ENCODE measurements around the gene TMPRSS11E. TPM values are rescaled to one million over a fixed set of nuclear protein-coding genes. Genes with fewer than 3 reads are reported as not detected.
"Not testable (repeated sequence)": the region's sequence is repeated elsewhere in the genome, so short reads cannot be mapped to it uniquely, and the experiment has no call there.

TMPRSS11E gene
- total RNA-seq, 6 donors from 2014 or later = not detected

DNA sequence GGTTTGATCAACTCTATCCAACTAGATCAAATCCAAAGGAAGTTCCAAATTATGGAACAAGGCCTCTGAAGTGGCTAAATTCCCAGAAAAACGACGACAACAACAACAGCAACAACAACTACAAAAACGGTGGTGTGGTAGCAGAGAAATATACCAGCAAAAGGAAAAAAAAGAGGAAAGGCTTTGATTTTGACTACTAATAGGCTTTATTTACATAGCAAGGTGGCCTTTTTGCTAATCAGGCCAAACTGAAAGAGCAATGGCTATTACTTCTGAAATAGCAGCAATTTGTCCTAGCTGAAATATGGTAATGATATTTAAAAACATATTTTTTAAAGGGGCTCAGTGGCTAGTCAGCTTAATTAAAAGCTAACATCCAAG, 40.8 kb upstream of the TMPRSS11E start:
- H3K4me1 ChIP-seq = no peaks in the 10 kb centered on the region
- WGBS, 2 donors = 49 to 52% methylated on average over 3 of the region's 3 CpGs
- H3K27ac ChIP-seq = no peak overlapping the region
- H3K27me3 ChIP-seq = no peaks in the 10 kb centered on the region
- ATAC-seq (ENCODE audit: low FRiP score in 2 of 2) (no peak), DNase-seq (no peak)
- H3K9me3 ChIP-seq = no peaks in the 10 kb centered on the region
- no peak overlapping the region for H3K4me3 ChIP-seq
- TF ChIP-seq POLR2AphosphoS5 (IDR thresholded peaks at IDR 0.05) = no peak
- TF ChIP-seq, protein P1, sequence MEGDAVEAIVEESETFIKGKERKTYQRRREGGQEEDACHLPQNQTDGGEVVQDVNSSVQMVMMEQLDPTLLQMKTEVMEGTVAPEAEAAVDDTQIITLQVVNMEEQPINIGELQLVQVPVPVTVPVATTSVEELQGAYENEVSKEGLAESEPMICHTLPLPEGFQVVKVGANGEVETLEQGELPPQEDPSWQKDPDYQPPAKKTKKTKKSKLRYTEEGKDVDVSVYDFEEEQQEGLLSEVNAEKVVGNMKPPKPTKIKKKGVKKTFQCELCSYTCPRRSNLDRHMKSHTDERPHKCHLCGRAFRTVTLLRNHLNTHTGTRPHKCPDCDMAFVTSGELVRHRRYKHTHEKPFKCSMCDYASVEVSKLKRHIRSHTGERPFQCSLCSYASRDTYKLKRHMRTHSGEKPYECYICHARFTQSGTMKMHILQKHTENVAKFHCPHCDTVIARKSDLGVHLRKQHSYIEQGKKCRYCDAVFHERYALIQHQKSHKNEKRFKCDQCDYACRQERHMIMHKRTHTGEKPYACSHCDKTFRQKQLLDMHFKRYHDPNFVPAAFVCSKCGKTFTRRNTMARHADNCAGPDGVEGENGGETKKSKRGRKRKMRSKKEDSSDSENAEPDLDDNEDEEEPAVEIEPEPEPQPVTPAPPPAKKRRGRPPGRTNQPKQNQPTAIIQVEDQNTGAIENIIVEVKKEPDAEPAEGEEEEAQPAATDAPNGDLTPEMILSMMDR (IDR thresholded peaks at IDR 0.05) = no peak
- H3K36me3 ChIP-seq = no peaks in the 10 kb centered on the region

DNA sequence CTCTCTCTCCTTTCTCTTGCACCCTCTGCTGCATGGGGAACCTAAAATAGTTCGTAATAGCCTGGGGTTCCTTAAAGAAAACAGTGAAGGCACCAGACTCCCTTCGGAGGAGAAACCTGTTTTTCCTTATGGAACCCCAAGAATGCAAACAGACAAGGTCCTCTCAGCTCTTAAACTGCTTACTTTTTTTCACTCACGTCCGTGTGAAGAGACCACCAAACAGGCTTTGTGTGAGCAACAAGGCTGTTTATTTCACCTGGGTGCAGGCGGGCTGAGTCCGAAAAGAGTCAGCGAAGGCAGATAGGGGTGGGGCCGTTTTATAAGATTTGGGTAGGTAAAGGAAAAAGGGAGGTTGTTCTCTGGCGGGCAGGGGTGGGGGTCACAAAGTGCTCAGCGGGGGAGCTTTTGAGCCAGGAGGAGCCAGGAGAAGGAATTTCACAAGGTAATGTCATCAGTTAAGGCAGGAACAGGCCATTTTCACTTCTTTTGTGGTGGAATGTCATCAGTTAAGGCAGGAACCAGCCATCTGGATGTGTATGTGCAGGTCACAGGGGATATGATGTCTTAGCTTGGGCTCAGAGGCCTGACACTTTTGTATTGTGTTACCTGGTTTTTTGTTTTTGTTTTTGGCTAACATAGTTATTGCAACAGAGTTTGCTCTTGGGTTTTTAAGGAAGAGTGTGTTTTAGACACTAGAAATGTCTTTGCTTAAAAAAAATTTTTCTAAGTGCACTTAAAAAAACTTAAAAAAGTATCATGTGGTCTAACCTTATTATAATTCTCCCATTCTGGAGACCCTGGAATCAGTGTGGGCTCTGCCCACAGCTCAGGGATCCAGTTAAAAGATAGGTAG, 40.0 kb upstream of the TMPRSS11E start:
- H3K4me1 ChIP-seq; DNase-seq; H3K27me3 ChIP-seq; H3K27ac ChIP-seq; H3K4me3 ChIP-seq; H3K36me3 ChIP-seq; ATAC-seq (ENCODE audit: low FRiP score in 2 of 2); H3K9me3 ChIP-seq: not testable (repeated sequence)
- WGBS, 2 donors = 59 to 61% methylated on average over 10 of the region's 10 CpGs

DNA sequence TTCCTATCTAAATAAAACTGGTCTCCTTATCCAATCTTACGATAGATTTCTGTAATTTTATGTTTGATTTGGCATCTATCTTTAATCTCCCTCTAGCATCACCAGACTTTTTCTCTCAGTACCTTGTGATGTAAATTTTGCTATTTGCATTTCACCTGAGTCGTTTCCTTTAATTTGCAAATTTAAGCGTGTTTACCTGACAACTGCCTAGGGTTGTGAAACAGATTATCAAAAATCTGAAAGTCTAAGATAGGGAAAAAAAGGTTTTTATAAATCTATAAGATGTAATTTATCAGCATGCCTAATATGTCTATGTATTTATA, 39.4 kb upstream of the TMPRSS11E start:
- Histone ChIP-seq H3K27ac (no peak overlapping the region), H3K27me3 (no peaks in the 10 kb centered on the region), H3K36me3 (no peaks in the 10 kb centered on the region), H3K9me3 (no peaks in the 10 kb centered on the region), H3K4me3 (no peak overlapping the region), H3K4me1 (no peaks in the 10 kb centered on the region)
- TF ChIP-seq, protein P1 (IDR thresholded peaks at IDR 0.05) = no peak
- no peak for TF ChIP-seq EP300 (IDR thresholded peaks at IDR 0.05)
- no peak for TF ChIP-seq POLR2A (IDR thresholded peaks at IDR 0.05)
- no peak for TF ChIP-seq POLR2AphosphoS5 (IDR thresholded peaks at IDR 0.05)
- WGBS, 2 donors = 59 to 64% methylated on average over 3 of the region's 3 CpGs
- DNase-seq (no peak), ATAC-seq (ENCODE audit: low FRiP score in 2 of 2) (no peak)

DNA sequence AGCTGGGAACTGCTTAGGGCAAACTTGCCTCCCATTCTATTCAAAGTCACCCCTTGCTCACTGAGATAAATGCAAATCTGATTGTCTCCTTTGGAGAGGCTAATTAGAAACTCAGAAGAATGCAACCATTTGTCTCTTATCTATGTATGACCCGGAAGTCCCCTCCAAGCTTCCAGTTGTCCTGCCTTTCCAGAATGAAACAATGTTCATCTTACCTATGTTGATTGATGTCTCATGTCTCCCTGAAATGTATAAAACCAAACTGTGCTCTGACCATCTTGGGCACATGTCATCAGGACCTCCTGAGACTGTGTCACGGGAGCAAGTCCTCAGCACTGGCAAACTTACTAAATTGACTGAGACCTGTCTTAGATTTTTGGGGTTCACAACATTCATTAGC, 37.1 kb upstream of the TMPRSS11E start:
- Histone ChIP-seq H3K36me3 (no peaks in the 10 kb centered on the region), H3K27ac (no peak overlapping the region), H3K9me3 (no peaks in the 10 kb centered on the region), H3K27me3 (no peaks in the 10 kb centered on the region), H3K4me3 (no peak overlapping the region), H3K4me1 (no peaks in the 10 kb centered on the region)
- ATAC-seq (ENCODE audit: low FRiP score in 2 of 2) = no peak
- 87 to 88% methylated on average over 2 of the region's 2 CpGs for WGBS, 2 donors
- no peak for TF ChIP-seq POLR2A (IDR thresholded peaks at IDR 0.05)
- no peak for TF ChIP-seq EP300 (IDR thresholded peaks at IDR 0.05)
- TF ChIP-seq, protein P1 (IDR thresholded peaks at IDR 0.05) = no peak
- TF ChIP-seq POLR2AphosphoS5 (IDR thresholded peaks at IDR 0.05) = no peak
- DNase-seq = no peak

DNA sequence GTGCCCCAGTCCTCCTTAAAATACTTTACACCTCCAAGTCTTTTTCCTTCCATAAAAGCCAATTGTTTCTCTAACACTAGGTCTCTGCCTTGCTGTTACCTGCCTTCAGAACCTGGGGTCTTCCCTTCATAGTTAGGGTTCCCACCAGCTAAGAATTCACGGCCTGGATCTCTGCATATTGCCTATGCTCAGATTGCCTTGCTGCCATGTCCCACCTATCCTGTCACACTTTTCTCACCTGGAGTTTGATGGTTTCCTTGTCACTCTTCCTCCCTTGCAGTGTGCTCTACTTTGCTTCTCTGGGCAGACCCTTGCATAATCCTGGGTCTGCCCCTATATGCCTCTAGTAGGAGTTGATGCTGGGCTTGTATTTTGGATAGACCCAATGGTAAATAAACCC, 36.6 kb upstream of the TMPRSS11E start:
- ATAC-seq (ENCODE audit: low FRiP score in 2 of 2) = no peak
- WGBS, 2 donors = 86 to 88% methylated on average over 1 of the region's 1 CpG

DNA sequence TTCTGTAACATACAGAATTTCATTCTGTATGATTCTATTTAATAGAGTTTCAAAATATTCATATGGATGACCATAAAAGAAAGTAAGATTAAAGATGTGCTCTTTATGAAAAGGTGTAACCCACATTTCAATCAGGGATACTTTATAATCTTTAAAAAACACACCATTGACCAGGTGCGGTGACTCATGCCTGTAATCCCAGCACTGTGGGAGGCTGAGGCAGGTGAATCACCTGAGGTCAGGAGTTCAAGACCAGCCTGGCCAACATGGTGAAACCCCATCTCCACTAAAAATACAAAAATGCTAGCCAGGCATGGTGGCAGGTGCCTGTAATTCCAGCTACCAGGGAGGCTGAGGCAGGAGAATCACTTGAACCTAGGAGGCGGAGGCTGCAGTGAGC, 35.2 kb upstream of the TMPRSS11E start:
- H3K4me1 ChIP-seq; H3K27me3 ChIP-seq; ATAC-seq (ENCODE audit: low FRiP score in 2 of 2); H3K9me3 ChIP-seq; DNase-seq; H3K27ac ChIP-seq; H3K36me3 ChIP-seq; H3K4me3 ChIP-seq: not testable (repeated sequence)
- WGBS, 2 donors = 97 to 100% methylated on average over 2 of the region's 2 CpGs

More for the DNA sequence above, 36.6 kb upstream of the TMPRSS11E start:
- Histone ChIP-seq H3K27me3 (no peaks in the 10 kb centered on the region), H3K4me3 (no peak overlapping the region), H3K4me1 (no peaks in the 10 kb centered on the region), H3K9me3 (no peaks in the 10 kb centered on the region), H3K36me3 (no peaks in the 10 kb centered on the region), H3K27ac (no peak overlapping the region)
- TF ChIP-seq, protein P1 (IDR thresholded peaks at IDR 0.05) = no peak
- TF ChIP-seq POLR2AphosphoS5 (IDR thresholded peaks at IDR 0.05) = no peak
- TF ChIP-seq POLR2A (IDR thresholded peaks at IDR 0.05) = no peak
- no peak for TF ChIP-seq EP300 (IDR thresholded peaks at IDR 0.05)
- no peak for DNase-seq

All from upper lobe of left lung (tissue), 6 donors.